ENCODE measurements around the gene INPP5D. TPM values are rescaled to one million over a fixed set of nuclear protein-coding genes. Genes with fewer than 3 reads are reported as not detected.

Gene INPP5D
- polyA plus RNA-seq, 1 of the 3 experiments (the other 2 are of a cell fraction): 1.3 TPM

- Histone ChIP-seq H3F3A (replicated peaks; ENCODE audit: insufficient read depth) (no peaks in the 10 kb centered on the region), H3K4me3 (ENCODE audit: low read depth in 2 of 2, low read length in 1 of 2) (no peak overlapping the region), H3K4me1 (ENCODE audit: control insufficient read depth in 1 of 2, insufficient read depth in 2 of 2, low read depth in 1 of 2, low read length in 1 of 2) (no peaks in the 10 kb centered on the region; a peak in 1 of 4 replicates), H3K9me3 (no peaks in the 10 kb centered on the region), H3K36me3 (replicated peaks in 1 of 2; ENCODE audit: control insufficient read depth in 1 of 2, insufficient read depth in 2 of 2, low read length in 1 of 2) (no peaks in the 10 kb centered on the region), H2AFZ (ENCODE audit: low read depth) (no peak overlapping the region), H3K27me3 (ENCODE audit: insufficient read depth) (peaks cover 4% of the 10 kb centered on the region; the same call in 1 of the 2 replicates), H3K9me2 (no peaks in the 10 kb centered on the region), H3K4me2 (no peak overlapping the region), H3K79me2 (ENCODE audit: insufficient read depth) (no peaks in the 10 kb centered on the region), H4K20me1 (ENCODE audit: insufficient read depth) (no peaks in the 10 kb centered on the region), H3K27ac (ENCODE audit: low read depth in 2 of 2, low read length in 1 of 2) (no peak overlapping the region), H3K9ac (no peak overlapping the region)
- ChIA-PET POLR2A (no interaction called here), CTCF (interaction anchor here (0.7 to 1.4 kb wide), 3 partner anchors 12 to 120 kb away, joined by 3 to 5 read pairs (median 3); no protein-coding TSS in a partner anchor)
- no peak for TF ChIP-seq TEAD4 (IDR thresholded peaks at IDR 0.05; ENCODE audit: borderline replicate concordance, insufficient read depth)
- no peak for TF ChIP-seq CTCF (IDR thresholded peaks at IDR 0.05)
- no peak for TF ChIP-seq SIN3A (IDR thresholded peaks at IDR 0.05; ENCODE audit: borderline replicate concordance, low read depth, low read length)
- 85% methylated on average over 7 of the region's 7 CpGs for WGBS (ENCODE audit: low lambda C conversion rate)
- DNase-seq: no peak
Measured at GRCh38 chr2:233130481-233131020, 70.4 kb downstream of the INPP5D start.

- no peak for DNase-seq
- H3K79me2 ChIP-seq (ENCODE audit: insufficient read depth): no peaks in the 10 kb centered on the region
Measured at GRCh38 chr2:233131936-233132720, 72.0 kb downstream of the INPP5D start.

More at GRCh38 chr2:233131936-233132720, 72.0 kb downstream of the INPP5D start:
- ChIA-PET CTCF (interaction anchor here (1.1 kb wide), 1 partner anchor 10 kb away, joined by 3 read pairs; no protein-coding TSS in a partner anchor), POLR2A (no interaction called here)
- Histone ChIP-seq H3K4me2 (no peak overlapping the region), H4K20me1 (ENCODE audit: insufficient read depth) (no peaks in the 10 kb centered on the region), H3K9me3 (no peaks in the 10 kb centered on the region), H3F3A (replicated peaks; ENCODE audit: insufficient read depth) (no peaks in the 10 kb centered on the region), H2AFZ (ENCODE audit: low read depth) (no peak overlapping the region), H3K9ac (no peak overlapping the region), H3K4me1 (ENCODE audit: control insufficient read depth in 1 of 2, insufficient read depth in 2 of 2, low read depth in 1 of 2, low read length in 1 of 2) (no peaks in the 10 kb centered on the region; a peak in 1 of 4 replicates), H3K4me3 (ENCODE audit: low read depth in 2 of 2, low read length in 1 of 2) (no peak overlapping the region), H3K9me2 (no peaks in the 10 kb centered on the region), H3K27ac (ENCODE audit: low read depth in 2 of 2, low read length in 1 of 2) (no peak overlapping the region), H3K27me3 (ENCODE audit: insufficient read depth) (peaks cover 4% of the 10 kb centered on the region; the same call in 1 of the 2 replicates), H3K36me3 (replicated peaks in 1 of 2; ENCODE audit: control insufficient read depth in 1 of 2, insufficient read depth in 2 of 2, low read length in 1 of 2) (no peaks in the 10 kb centered on the region)
- WGBS (ENCODE audit: low lambda C conversion rate): 55% methylated on average over 9 of the region's 9 CpGs
- TF ChIP-seq YY1 (IDR thresholded peaks at IDR 0.05; ENCODE audit: low read depth) (no peak), MAX (IDR thresholded peaks at IDR 0.05; ENCODE audit: low read depth) (no peak), GABPA (IDR thresholded peaks at IDR 0.05; ENCODE audit: low read depth) (no peak), TAF1 (IDR thresholded peaks at IDR 0.05; ENCODE audit: borderline replicate concordance, low read depth, low read length) (no peak), SIN3A (IDR thresholded peaks at IDR 0.05; ENCODE audit: borderline replicate concordance, low read depth, low read length) (no peak), USF2 (IDR thresholded peaks at IDR 0.05; ENCODE audit: borderline replicate concordance, low read depth, low read length) (no peak), RFX5 (IDR thresholded peaks at IDR 0.05; ENCODE audit: low read length) (no peak), RAD21 (IDR thresholded peaks at IDR 0.05; ENCODE audit: low read length) (no peak), FOXM1 (IDR thresholded peaks at IDR 0.05; ENCODE audit: low read depth) (no peak), RCOR1 (IDR thresholded peaks at IDR 0.05; ENCODE audit: low read length) (no peak), IRF3 (IDR thresholded peaks at IDR 0.05; ENCODE audit: low read depth, low read length) (no peak), SMC3 (IDR thresholded peaks at IDR 0.05; ENCODE audit: low read depth, low read length) (no peak), TEAD4 (IDR thresholded peaks at IDR 0.05; ENCODE audit: borderline replicate concordance, insufficient read depth) (no peak), POLR2AphosphoS5 (IDR thresholded peaks at IDR 0.05; ENCODE audit: low read depth, low read length) (no peak)
